Activated T-cell treated with anti-CD3 and anti-CD28 coated beads, Interleukin-2, amount 50 U/mL, for 72 hours (primary cell): Measurements from ENCODE around the gene LAMP5. TPM values are rescaled to one million over a fixed set of nuclear protein-coding genes. Genes with fewer than 3 reads are reported as not detected.

ENCODE experiments used
- ATAC-seq, 2 donors: fragments of 150-1000 bp; cut with Tn5 transposase; replicated peaks in 1 of 2; 2 replicates each; pipeline ENCODE4 v1.10.0; 2021; ENCODE audit warnings: moderate library complexity in 2 of 2, mild to moderate bottlenecking in 1 of 2
- DNase-seq, 2 donors: peaks; one replicate each; pipeline ENCODE4 v3.0.0; 2021 to 2022; ENCODE audit warnings: mixed read lengths in 1 of 2
- H3K27ac Mint-ChIP-seq: one replicate; pipeline ENCODE4 v1.8.0; 2022; ENCODE audit warnings: mild to moderate bottlenecking, moderate library complexity, mixed read lengths
- H3K27me3 Mint-ChIP-seq: one replicate; pipeline ENCODE4 v1.8.0; 2022; ENCODE audit warnings: low read depth, mixed read lengths
- H3K36me3 Mint-ChIP-seq, 2 donors: one replicate each; pipeline ENCODE4 v1.8.0; 2022; ENCODE audit warnings: mixed read lengths in 2 of 2, mild to moderate bottlenecking in 1 of 2; ENCODE audit not compliant: insufficient read depth in 2 of 2
- H3K4me1 Mint-ChIP-seq: one replicate; pipeline ENCODE4 v1.8.0; 2022; ENCODE audit warnings: low read depth, mixed read lengths
- H3K4me3 Mint-ChIP-seq, 2 donors: one replicate each; pipeline ENCODE4 v1.8.0; 2022; ENCODE audit warnings: mild to moderate bottlenecking in 2 of 2, mixed read lengths in 2 of 2, moderate library complexity in 2 of 2
- H3K9me3 Mint-ChIP-seq, 2 donors: one replicate each; pipeline ENCODE4 v1.8.0; 2022; ENCODE audit warnings: mixed read lengths in 2 of 2
- total RNA-seq, 2 donors: library from RNA; stranded (reverse); gene quantifications; one replicate each; pipeline ENCODE4 v1.2.3, GENCODE V29; 2022

Gene LAMP5
- total RNA-seq, 2 donors from 2014 or later = not detected

DNA sequence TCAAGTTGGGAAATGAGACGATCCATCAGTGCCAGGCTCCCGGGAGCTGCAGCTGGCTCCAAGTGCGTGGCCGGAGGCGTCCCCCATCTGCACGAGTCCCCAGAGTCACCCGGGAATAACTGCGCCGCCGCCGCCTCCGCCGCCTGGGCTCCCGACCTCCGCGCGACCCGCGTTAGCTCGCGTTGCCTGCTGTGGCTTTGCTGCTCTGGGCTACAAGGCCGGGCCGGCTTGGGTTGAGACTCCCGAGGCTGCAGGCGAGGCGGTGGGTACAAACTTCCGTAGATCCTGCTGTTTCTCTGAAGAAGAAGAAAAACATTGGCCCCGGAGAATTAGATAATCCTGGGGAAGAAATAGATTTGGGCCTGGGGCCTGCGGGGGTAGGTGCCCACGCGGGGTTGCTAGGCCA is 7.4 kb upstream of the LAMP5 start:
- Mint-ChIP-seq H3K4me1 (no peaks in the 10 kb centered on the region), H3K4me3 (no peak overlapping the region), H3K27ac (no peak overlapping the region), H3K27me3 (peaks cover 45% of the 10 kb centered on the region), H3K9me3 (peaks cover 0 to 2% of the 10 kb centered on the region in 2 donors), H3K36me3 (peaks cover 0 to 2% of the 10 kb centered on the region in 2 donors)
- no peak for DNase-seq
- no peak for ATAC-seq

DNA sequence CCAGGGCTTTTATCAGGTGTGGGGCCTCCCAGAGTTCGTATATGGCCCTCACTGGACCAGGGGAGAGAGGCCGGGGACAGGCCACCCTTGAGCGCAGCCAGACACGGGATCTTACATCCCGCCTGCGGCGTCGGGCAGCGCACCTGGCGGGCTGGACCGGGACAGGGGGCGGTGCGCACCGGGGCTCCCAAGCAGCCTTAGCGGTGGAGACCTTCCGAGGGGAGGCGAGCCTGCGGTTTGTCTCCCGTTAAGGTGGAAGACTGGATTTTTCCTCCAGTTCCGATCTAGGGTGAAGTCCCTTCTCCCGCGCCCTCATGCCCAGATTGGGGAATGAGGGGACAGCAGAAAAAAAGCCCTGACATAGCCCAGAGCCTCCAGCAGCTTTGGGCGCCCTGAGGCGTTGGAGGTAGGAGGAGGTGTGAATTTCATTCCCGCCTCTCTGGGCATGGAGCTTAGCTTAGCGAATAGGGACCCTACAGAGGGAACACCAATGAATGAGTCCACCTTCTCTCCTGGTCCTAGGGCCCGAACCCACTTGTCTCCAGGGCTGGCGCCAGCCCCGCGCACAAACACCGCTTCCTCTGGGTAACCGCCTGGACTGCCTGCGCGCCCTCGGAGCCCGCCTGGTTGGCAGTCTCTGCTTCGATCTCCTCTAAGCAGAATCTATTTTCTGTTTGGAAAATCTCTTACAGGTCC is 6.7 kb upstream of the LAMP5 start:
- Mint-ChIP-seq H3K27ac (no peak overlapping the region), H3K9me3 (peaks cover 0 to 2% of the 10 kb centered on the region in 2 donors), H3K36me3 (peaks cover 0 to 2% of the 10 kb centered on the region in 2 donors), H3K4me1 (no peaks in the 10 kb centered on the region), H3K27me3 (peaks cover 50% of the 10 kb centered on the region), H3K4me3 (no peak overlapping the region)
- no peak for DNase-seq
- ATAC-seq = no peak

DNA sequence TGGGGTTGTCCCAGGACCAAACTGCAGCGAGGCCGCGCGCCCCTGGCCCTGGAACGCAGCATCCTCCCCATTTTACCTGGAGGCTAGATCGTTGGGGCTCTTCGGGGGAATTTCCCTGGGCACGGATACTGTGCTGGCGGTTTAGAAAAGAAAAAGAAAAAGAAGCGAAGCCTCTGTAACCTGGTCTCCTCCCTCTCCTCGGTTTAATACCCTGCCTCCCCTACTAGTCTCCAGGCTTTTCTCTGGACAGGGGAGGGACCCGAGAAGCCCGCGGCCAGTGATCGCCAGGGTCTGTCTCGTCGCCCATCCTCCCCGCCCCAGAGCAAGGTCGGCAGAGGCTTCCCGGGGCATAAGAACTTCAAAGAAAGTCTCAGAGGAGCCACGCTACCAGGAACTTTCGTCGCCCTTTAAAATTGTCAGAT is 6.1 kb upstream of the LAMP5 start:
- peak overlapping the region in 1 of 2 donors; percentile 45 for H3K4me3 Mint-ChIP-seq
- peaks cover 0 to 2% of the 10 kb centered on the region in 2 donors for H3K9me3 Mint-ChIP-seq
- no peaks in the 10 kb centered on the region for H3K4me1 Mint-ChIP-seq
- DNase-seq (no peak), ATAC-seq (no peak)
- no peak overlapping the region for H3K27ac Mint-ChIP-seq
- peaks cover 55% of the 10 kb centered on the region for H3K27me3 Mint-ChIP-seq
- peaks cover 0 to 2% of the 10 kb centered on the region in 2 donors for H3K36me3 Mint-ChIP-seq

DNA sequence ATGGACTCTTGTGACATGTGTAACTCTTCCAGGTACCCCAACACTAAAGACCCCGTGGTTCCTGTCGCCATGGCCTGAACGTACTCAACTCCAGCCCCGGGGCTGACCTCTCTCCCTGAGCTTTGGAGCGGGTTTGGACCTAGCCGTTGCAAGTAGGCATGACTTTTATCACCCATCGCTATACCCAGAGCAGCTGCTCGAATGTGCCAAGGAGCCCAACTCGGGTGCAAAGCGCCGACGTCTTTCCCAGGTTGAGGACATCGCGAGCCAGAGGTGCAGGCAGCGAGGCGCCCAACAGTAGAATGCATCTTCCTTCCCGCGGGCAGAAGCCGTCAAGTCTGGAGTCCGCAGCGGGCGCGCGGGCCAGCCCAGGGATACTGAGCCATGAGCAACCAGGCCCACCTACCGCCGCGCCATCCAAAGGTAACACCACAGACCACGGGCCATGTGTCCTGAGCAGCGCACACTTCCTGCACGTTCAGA is 5.7 kb upstream of the LAMP5 start:
- Mint-ChIP-seq H3K4me3 (no peak overlapping the region), H3K4me1 (no peaks in the 10 kb centered on the region), H3K27ac (no peak overlapping the region), H3K36me3 (peaks cover 0 to 2% of the 10 kb centered on the region in 2 donors), H3K27me3 (peaks cover 60% of the 10 kb centered on the region), H3K9me3 (peaks cover 0 to 2% of the 10 kb centered on the region in 2 donors)
- DNase-seq (no peak), ATAC-seq (no peak)

DNA sequence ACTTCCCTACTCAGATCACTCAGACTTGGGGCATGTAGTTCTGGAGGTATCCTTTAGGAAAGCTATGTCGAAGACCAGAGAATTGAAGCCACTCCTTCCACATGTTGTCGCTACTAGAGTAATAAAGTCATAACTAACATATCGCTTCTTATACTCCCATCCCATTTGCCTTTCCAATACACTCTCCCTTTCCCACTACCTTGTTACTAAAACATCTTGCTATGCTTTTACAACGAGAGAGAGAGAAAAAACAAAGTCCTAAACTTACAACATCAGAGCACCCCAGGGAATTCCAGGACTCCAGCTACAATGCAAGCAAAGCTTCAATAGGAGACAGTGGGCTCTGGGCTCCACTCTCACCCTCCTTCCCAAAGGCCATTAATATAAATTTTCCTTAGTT is 5.1 kb upstream of the LAMP5 start:
- Mint-ChIP-seq H3K27me3 (peaks cover 65% of the 10 kb centered on the region), H3K4me1 (no peaks in the 10 kb centered on the region), H3K36me3 (peaks cover 0 to 2% of the 10 kb centered on the region in 2 donors), H3K27ac (no peak overlapping the region), H3K9me3 (peaks cover 0 to 2% of the 10 kb centered on the region in 2 donors), H3K4me3 (no peak overlapping the region)
- DNase-seq = no peak
- no peak for ATAC-seq

DNA sequence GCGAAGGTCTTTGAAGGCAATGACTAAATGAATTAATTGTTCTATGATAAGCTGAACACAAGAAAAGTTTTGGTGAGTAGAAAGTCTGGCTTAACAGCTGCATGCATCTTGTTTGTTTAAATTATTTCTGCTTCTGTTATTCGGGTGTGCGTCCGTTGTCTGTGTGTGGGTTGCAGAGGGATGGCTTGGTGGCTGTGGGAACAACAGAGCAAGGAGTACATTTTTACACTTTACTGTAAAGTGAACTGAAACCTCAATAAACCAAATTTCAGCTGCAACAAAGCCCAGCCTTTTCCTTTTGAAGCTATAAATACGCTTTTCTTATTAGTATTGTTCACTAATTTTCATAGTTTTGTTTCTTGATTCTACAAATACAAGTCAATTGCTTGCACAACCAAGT is 3.5 kb upstream of the LAMP5 start:
- no peak overlapping the region for H3K27ac Mint-ChIP-seq
- H3K4me1 Mint-ChIP-seq = no peaks in the 10 kb centered on the region
- ATAC-seq (no peak), DNase-seq (no peak)
- H3K27me3 Mint-ChIP-seq = peaks cover 71% of the 10 kb centered on the region
- H3K9me3 Mint-ChIP-seq = peaks cover 0 to 2% of the 10 kb centered on the region in 2 donors
- H3K4me3 Mint-ChIP-seq = no peak overlapping the region
- peaks cover 0 to 2% of the 10 kb centered on the region in 2 donors for H3K36me3 Mint-ChIP-seq

DNA sequence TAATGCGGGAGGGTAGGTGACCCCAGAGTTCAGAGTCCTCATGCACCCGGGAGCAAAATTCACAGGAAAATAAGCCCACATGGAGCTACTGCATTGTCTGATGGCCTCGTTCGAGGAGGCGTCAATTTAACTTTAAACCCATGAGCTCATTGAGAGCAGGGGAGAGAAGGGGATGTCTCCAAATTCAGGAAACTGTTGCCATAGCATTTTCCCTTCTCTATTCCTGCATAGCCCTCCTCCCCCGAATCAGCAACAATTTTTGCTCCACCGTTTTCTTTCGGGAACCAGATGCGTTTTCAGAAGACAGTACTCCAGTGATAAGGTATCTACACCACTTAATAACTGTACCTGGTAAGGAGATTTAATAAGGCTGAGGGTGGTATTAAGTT is 324 bp upstream of the LAMP5 start:
- no peak for ATAC-seq
- peaks cover 82% of the 10 kb centered on the region for H3K27me3 Mint-ChIP-seq
- DNase-seq = no peak

DNA sequence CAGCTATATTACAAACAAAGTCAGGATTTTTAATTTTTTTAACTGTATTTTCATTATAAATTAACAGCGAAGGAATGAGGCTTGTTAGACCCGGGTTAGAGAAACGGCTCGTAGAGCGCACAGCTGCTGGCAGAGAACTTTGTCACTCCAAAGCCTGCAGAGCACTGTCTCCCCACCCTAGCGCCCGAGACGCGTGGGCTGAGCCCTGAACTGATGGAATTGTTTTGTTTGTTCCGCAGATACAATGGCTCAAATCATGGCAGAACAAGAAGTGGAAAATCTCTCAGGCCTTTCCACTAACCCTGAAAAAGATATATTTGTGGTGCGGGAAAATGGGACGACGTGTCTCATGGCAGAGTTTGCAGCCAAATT is 810 bp downstream of the LAMP5 start:
- no peaks in the 10 kb centered on the region for H3K4me1 Mint-ChIP-seq
- peaks cover 76% of the 10 kb centered on the region for H3K27me3 Mint-ChIP-seq
- no peak for DNase-seq

More for the DNA sequence above, 324 bp upstream of the LAMP5 start:
- Mint-ChIP-seq H3K4me1 (no peaks in the 10 kb centered on the region), H3K27ac (no peak overlapping the region), H3K4me3 (no peak overlapping the region), H3K36me3 (peaks cover 0 to 2% of the 10 kb centered on the region in 2 donors), H3K9me3 (peaks cover 0 to 2% of the 10 kb centered on the region in 2 donors)

DNA sequence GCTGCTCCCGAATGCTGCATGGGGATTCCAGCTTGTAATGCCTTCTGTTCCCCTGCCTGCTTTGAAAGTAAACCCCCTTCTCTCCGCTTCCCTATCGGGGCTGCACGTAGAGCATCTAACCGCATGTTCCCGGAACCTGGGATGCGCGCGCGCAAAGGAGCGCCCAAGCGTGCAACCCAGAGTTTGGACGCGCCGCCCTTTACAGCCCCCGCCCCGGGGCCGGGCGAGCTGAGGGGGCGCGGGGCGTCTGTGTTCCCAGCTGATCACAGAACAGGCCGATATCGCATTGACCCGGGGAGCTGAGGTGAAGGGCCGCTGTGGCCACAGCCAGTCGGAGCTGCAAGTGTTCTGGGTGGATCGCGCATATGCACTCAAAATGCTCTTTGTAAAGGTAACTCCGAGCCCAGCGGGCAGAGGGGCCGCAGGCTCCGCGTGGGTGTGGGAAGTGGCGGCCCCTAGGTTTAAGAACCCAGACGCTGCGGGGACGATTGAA is 1.4 kb downstream of the LAMP5 start:
- Mint-ChIP-seq H3K9me3 (no peaks in the 10 kb centered on the region), H3K27ac (no peak overlapping the region), H3K4me1 (no peaks in the 10 kb centered on the region), H3K36me3 (no peaks in the 10 kb centered on the region), H3K27me3 (peaks cover 73% of the 10 kb centered on the region), H3K4me3 (peak overlapping the region in 1 of 2 donors; percentile 20)
- ATAC-seq = no peak
- no peak for DNase-seq

More for the DNA sequence above, 810 bp downstream of the LAMP5 start:
- ATAC-seq = no peak
- H3K9me3 Mint-ChIP-seq = no peaks in the 10 kb centered on the region
- H3K36me3 Mint-ChIP-seq = no peaks in the 10 kb centered on the region
- H3K27ac Mint-ChIP-seq = no peak overlapping the region
- H3K4me3 Mint-ChIP-seq = no peak overlapping the region

DNA sequence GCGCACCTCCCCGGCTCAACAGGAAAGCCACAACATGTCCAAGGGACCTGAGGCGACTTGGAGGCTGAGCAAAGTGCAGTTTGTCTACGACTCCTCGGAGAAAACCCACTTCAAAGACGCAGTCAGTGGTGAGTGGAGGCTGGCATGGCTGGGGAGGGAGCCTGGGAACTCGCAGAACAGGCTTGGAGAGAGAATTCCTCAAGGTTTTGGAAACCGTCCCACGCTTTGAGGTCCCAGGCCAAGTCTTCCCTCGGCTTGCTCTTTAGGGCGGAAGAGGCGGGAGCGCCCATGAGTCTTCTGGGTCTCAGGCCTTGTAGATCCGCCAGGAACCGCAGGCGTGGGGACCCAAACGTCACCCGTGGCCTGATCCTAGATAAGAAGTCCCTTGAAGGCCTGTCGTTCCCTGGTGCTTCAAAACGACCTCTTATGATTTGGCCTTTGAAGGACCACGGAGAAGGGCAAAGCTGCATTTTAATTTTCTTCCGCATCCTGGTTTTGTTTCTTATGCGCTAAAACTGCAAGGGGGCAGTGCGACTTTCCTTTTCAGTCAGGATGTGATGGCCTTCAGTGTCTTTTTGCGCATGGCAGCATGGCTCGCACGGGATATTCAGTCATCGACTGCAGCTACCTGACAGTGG is 2.0 kb downstream of the LAMP5 start:
- no peak overlapping the region for H3K27ac Mint-ChIP-seq
- H3K36me3 Mint-ChIP-seq = no peaks in the 10 kb centered on the region
- H3K4me1 Mint-ChIP-seq = no peaks in the 10 kb centered on the region
- ATAC-seq (no peak), DNase-seq (no peak)
- H3K9me3 Mint-ChIP-seq = no peaks in the 10 kb centered on the region
- peaks cover 70% of the 10 kb centered on the region for H3K27me3 Mint-ChIP-seq
- H3K4me3 Mint-ChIP-seq = no peak overlapping the region

DNA sequence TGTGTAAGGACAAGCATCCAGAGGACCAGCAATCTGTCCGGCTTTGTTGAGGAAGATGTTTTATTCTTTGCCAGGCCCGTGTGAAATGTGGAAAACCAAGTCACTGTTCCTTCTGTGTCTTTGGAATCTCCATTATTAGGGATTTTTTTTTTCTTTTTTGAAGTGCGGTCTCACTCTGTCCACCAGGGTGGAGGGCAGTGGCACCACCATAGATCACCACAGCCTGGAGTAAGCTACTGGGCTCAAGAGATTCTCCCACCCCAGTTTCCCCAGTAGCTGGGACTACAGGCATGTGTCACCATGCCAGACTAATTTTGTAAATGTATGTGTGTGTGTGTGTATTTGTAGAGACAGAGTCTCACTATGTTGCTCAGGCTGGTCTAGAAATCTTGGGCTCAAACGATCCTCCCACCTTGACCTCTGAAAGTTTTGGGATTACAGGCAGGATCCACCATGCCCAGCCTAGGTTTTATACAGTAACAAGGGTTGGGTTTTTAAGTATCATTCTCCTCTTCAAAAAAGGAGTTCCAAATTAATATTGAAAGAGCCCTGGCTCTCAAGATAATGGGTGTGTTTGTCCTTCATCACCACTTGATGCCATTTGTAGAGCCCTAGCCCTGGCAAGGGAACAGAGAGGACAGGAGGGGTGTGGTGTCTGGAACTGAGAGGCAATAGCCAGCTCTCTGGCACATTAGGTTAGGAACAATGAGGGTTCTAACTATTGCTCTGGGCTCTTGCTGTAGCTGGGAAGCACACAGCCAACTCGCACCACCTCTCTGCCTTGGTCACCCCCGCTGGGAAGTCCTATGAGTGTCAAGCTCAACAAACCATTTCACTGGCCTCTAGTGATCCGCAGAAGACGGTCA is 3.1 kb downstream of the LAMP5 start:
- H3K27ac Mint-ChIP-seq = no peak overlapping the region
- DNase-seq (no peak), ATAC-seq (no peak)
- H3K4me3 Mint-ChIP-seq = no peak overlapping the region
- no peaks in the 10 kb centered on the region for H3K4me1 Mint-ChIP-seq
- H3K36me3 Mint-ChIP-seq = no peaks in the 10 kb centered on the region
- peaks cover 61% of the 10 kb centered on the region for H3K27me3 Mint-ChIP-seq
- H3K9me3 Mint-ChIP-seq = no peaks in the 10 kb centered on the region

DNA sequence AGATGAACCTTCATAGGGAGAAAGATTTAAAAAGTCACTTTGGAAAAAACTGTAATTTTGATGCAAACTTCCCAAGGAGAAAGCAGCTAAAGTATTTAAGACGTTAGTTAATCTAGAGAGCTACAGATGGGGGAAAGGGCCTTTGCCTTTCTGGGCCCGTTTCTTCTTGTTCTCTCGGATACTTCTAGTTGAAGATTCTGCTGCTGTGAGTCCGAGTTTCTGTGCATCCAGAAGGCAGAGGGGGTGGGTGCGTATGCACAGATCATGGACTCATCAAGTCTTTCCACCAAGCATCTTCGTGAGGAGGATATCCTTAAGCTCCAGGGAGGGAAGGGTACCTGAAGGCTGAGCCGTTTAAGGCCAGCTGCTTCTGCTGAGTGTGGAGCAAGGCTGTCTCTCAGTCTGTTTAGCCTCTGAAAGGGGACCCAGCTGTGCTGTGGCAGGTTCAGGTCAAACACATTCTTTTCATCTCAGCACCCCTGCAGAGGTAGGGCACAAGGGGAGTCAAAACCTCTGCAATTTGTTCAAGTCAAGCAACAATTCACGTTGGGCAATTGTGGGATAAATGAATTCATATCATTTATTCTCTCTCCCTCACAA is 4.3 kb downstream of the LAMP5 start:
- DNase-seq (no peak), ATAC-seq (no peak)
- Mint-ChIP-seq H3K9me3 (no peaks in the 10 kb centered on the region), H3K27me3 (peaks cover 50% of the 10 kb centered on the region), H3K27ac (no peak overlapping the region), H3K4me3 (no peak overlapping the region), H3K4me1 (no peaks in the 10 kb centered on the region), H3K36me3 (no peaks in the 10 kb centered on the region)
